COR-L47 (cell line): ENCODE results near the gene SLC39A1.
A peak's percentile ranks its signal among the peaks of the same experiment; 100 is the strongest.
"Not testable (repeated sequence)": the region's sequence is repeated elsewhere in the genome, so short reads cannot be mapped to it uniquely, and the experiment has no call there.

ENCODE experiments used
- DNase-seq: peaks from one replicate; lab custom pipeline; 2025; lab: John Stamatoyannopoulos, UW

Gene SLC39A1

GRCh38 chr1:153963030-153963849, at the start of gene SLC39A1:
SLC39A1 (minus strand) TSS chr1:153963537; CDS start chr1:153962715, 822 bp downstream.
- peak; percentile 97 for DNase-seq

DNA sequence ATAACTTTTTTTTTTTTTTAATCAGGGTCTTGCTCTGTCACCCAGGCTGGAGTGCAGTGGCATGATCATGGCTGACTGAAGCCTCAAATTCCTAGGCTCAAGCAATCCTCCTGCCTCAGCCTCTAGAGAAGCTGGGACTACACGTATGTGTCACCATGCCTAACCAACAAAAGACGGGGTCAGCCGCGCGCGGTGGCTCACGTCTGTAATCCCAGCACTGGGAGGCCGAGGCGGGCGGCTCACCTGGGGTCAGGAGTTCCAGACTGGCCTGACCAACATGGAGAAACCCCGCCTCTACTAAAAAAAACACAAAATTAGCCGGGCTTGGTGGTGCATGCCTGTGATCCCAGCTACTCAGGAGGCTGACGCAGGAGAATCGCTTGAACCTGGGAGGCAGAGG, 49.2 kb upstream of the SLC39A1 start:
- not testable (repeated sequence) for DNase-seq

DNA sequence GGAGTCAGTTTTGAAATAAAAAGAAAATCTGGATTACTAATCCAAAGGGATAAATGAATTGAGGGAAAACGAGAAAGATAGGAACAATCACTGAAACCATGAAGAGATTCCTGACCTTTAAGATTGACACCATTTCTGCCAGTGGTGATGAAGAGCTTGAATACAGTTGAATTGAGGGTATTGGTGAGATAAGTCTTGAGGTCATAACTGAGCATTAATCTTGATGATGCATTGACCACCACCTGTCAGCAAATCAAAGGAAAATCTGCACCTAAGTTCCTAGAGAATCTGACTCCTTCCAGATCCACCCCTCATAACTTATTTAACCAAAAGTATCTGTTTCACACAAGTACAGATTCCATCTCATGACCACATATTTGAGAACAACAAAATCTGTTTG, 48.8 kb upstream of the SLC39A1 start:
- no peak for DNase-seq

DNA sequence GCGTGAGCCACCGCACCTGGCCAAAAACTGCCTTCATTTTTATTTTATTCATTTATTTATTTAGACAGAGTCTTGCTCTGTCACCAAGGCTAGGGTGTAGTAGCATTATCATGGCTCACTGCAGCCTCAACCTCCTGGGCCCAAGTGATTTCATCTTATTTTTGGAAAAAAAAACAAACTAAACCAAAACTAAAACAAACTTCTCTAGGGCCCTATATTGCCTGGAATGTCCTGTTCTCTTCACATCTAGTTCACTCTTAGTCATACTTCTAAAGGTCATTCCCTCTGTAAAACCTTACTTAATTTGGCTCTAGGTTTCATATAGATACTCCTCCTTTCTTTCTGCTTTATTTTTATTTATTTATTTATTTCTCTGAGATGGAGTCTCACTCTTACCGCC, 42.8 kb upstream of the SLC39A1 start:
- no peak for DNase-seq

GRCh38 chr1:154000420-154000819, 37.1 kb upstream of the SLC39A1 start:
- DNase-seq = no peak

DNA sequence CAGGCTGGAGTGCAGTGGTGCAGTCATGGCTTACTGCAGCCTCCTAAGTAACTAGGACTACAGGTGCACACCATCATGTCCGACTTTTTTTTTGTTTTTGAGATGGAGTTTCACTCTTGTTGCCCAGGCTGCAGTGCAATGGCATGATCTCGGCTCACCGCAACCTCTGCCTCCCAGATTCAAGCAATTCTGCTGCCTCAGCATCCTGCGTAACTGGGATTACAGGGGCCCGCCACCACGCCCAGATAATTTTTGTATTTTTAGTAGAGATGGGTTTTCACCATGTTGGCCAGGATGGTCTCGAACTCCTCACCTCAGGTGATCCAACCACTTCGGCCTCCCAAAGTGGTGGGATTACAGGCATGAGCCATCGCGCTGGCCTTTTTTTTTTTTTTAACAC, 33.5 kb upstream of the SLC39A1 start:
- DNase-seq = not testable (repeated sequence)

GRCh38 chr1:153995640-153996039, 32.3 kb upstream of the SLC39A1 start:
- DNase-seq = no peak

DNA sequence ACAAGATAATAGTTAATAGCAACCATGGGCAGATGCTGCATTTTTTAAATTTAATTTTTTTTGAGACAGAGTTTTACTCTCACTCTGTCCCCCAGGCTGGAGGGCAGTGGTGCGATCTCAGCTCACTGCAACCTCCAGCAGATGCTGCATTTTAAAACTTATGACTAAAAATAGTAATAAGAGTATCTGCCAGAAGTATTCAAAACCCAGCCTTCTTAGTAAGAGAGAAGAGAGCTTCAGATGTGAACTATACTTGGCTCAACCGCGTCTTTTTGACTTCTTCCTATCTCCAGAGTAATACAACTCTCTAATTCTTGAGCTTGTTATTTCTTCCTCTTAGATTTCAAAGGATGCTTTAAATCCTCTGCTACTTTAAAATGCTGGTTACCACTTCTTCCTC, 31.9 kb upstream of the SLC39A1 start:
- no peak for DNase-seq

GRCh38 chr1:153991806-153992205, 28.5 kb upstream of the SLC39A1 start:
- no peak for DNase-seq

- no peak for DNase-seq
Measured at GRCh38 chr1:153991151-153991630, 27.9 kb upstream of the SLC39A1 start.

GRCh38 chr1:153990468-153991150, 27.3 kb upstream of the SLC39A1 start, which contains the start of gene RPS27:
RPS27 (plus strand) TSS chr1:153990762; CDS start chr1:153990797, 35 bp downstream.
- peak; percentile 95 for DNase-seq

- no peak for DNase-seq
Measured at GRCh38 chr1:153987621-153988020, 24.3 kb upstream of the SLC39A1 start.

GRCh38 chr1:153985941-153986761, 22.8 kb upstream of the SLC39A1 start, which contains the start of gene RAB13:
RAB13 (minus strand) TSS chr1:153986339; CDS start chr1:153986236, 103 bp downstream.
- DNase-seq = peak; percentile 65

- DNase-seq = no peak
Measured at GRCh38 chr1:153985341-153985912, 22.1 kb upstream of the SLC39A1 start.

DNA sequence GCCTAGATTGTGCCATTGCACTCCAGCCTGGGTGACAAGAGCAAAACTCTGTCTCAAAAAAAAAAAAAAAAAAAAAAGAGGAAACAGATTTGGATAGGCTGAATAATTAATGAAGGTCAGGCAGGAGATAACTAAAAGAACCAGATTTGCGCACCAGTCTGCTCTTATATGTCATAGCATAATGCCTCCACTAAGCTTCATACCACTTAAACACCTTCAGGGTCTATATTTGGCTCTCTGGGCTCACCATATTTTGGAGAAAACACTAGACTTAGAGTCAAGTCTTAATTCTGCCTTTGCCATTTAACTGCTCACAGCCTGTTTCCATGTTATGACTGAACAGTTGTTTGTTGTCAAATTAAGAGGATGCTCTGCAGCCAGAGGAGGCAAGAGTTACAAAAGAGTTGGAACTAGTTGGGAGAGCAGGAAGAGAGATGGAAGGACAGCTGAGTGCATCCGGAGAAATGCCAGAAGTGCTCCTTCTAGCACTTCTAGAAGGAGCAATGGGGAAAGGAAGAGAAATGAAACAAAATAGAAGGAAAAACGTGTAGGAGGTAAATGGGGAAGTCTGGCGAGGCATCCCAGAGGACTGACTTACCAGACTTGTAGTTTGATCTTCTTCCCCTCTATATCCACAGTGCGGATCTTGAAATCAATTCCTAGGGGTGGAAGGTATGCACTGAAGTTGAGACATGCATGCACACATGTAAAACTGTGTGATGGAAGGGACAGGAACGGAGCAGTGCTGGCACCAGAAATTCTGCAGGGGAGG, 21.0 kb upstream of the SLC39A1 start:
- DNase-seq = peak; percentile 3

DNA sequence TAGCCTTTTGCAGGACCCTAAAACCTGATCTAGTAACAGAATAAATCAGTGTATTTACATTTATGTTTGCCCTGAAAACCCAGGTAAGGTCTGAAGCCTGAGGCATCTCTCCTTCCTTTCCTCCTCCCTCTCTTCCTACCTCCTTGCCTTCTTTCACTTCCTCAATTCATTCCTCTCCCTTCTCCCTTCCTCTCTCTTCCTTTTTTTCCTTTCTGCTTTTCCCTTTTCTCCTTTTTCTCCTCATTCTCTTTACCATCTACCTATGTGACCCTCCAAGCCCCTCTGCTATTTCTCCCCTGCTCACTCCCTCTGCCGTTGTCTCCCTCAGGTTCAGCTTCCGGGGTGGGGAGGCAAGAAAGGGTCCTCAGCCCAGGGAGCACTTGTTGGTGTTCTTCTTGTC, 18.4 kb upstream of the SLC39A1 start:
- not testable (repeated sequence) for DNase-seq

- DNase-seq = not testable (repeated sequence)
Measured at GRCh38 chr1:153979091-153979490, 15.8 kb upstream of the SLC39A1 start.

DNA sequence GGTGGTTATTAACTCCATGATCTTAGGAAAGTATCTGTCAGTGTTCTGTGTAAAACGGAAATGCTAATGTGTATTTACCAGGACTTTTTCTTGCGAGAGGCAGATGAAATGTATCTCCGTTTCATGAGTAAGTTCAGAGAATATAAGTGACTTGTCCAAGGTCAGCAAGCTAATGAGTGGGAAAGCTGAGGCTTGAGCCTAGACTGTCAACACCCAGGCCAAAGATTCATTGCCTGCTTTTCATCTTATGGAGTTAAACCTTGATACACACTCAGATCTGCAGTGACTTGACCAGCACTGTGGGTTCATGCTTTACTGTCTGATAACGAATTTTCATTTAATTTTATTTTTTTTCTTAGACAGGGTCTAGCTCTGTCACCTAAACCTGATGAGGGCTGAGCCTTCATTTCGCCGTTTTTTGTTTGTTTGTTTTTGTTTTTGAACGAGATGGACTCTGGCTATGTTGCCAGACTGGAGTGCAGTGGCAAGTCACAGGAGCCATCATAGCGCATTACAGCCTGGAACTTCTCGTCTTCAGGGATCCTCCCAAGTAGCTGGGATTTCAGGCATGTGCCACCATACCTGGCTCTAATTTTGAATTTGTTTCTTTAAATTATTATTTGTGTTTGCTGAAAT, 15.1 kb upstream of the SLC39A1 start:
- DNase-seq = no peak

DNA sequence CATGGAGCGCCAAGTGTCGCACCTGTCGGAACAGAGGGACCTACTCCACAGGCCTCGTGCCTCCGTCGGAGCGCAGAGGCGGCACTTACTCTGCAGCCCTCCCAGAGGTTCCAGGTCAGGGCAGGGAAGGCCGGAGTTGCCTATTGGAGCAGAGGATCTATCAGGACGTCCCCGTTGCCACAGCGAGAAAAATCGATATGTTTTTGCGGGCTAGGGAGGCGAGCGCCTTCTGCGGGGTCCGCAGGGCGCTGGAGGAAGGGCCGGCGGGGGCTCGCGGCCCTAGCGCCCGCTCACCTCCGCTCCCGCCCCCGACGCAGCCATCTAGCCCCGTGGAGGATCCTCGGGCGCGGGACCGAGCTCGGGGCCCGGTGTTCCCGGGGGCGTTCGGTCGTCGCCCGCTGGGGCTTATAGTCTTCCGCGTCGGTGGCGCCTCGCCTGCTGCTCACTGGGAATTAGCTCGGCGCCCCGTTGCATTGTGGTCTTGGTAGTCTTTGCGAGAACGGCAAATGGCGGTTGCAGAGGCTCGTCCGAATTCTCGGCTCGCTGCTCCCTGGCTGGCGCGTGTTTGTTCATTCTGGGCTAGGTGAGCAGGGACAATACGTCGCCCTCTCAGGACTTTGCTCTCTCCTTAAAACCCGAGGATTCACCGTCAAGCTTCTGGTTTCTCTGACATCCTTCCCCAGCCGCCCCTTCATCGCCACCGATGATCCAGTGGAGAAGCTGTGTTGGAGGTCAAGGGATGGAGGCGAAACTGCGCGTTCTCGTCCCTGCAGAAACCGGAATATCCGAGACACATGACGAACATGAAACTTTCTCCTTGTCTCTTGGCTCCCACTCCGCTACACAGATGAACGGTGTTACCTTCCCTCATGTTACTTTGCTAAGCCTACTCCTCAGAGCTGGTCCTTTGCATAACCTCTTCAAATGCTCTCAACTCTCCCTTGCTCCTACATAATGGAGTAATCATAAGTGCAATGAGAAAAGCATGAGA, 14.2 kb upstream of the SLC39A1 start, which contains the start of gene JTB:
Gene JTB (minus strand): TSS at position 425 of the 991 bp plus-strand sequence. CDS start 422 bp downstream, at position 3.
- DNase-seq = peak; percentile 80
